Trophoblast cell (in vitro differentiated cells and primary cell): ENCODE data around the gene CRTAP.

Experiments used
- DNase-seq, 2 donors: peaks; one replicate each; pipeline ENCODE4 v3.0.0-alpha.2; 2016
- H2AFZ ChIP-seq: 2 replicates; pipeline ENCODE4 v1.6.1; 2013; ENCODE audit warnings: low read length, moderate library complexity, mild to moderate bottlenecking; ENCODE audit not compliant: insufficient read depth, poor library complexity
- H2AK5ac ChIP-seq: 2 replicates; pipeline ENCODE4 v1.6.1; 2013; ENCODE audit warnings: mild to moderate bottlenecking, low read length
- H2BK120ac ChIP-seq: 2 replicates; pipeline ENCODE4 v1.6.1; 2013; ENCODE audit warnings: low read length, mild to moderate bottlenecking, moderate library complexity; ENCODE audit not compliant: insufficient read depth, poor library complexity
- H2BK12ac ChIP-seq: 2 replicates; pipeline ENCODE4 v1.6.1; 2013; ENCODE audit warnings: mild to moderate bottlenecking, low read length, moderate library complexity
- H2BK5ac ChIP-seq: 2 replicates; pipeline ENCODE4 v1.6.1; 2013; ENCODE audit warnings: low read length, low read depth, moderate library complexity, mild to moderate bottlenecking; ENCODE audit not compliant: poor library complexity
- H3K14ac ChIP-seq: 2 replicates; pipeline ENCODE4 v1.6.1; 2013; ENCODE audit warnings: mild to moderate bottlenecking, low read length
- H3K18ac ChIP-seq: 2 replicates; pipeline ENCODE4 v1.6.1; 2013; ENCODE audit warnings: mild to moderate bottlenecking, low read length
- H3K23ac ChIP-seq: 2 replicates; pipeline ENCODE4 v1.6.1; 2013; ENCODE audit warnings: low read length
- H3K27ac ChIP-seq: 2 replicates; pipeline ENCODE4 v1.5.1; 2013; ENCODE audit warnings: low read depth, mild to moderate bottlenecking, inconsistent platforms, low read length, moderate library complexity
- H3K27me3 ChIP-seq: 2 replicates; pipeline ENCODE4 v1.6.1; 2013; ENCODE audit warnings: inconsistent platforms, mild to moderate bottlenecking, low read length, moderate library complexity; ENCODE audit not compliant: insufficient read depth
- H3K36me3 ChIP-seq, 2 experiments: 1 replicate in 1 of 2; 2 replicates in 1 of 2; pipeline ENCODE4 v1.6.1; 2013; ENCODE audit warnings: low read length in 2 of 2, mild to moderate bottlenecking in 2 of 2, moderate library complexity in 1 of 2; ENCODE audit not compliant: insufficient read depth in 2 of 2, control insufficient read depth in 1 of 2
- H3K4ac ChIP-seq: 2 replicates; pipeline ENCODE4 v1.6.1; 2013; ENCODE audit warnings: low read depth, mild to moderate bottlenecking, low read length, moderate library complexity
- H3K4me1 ChIP-seq, 2 experiments: 1 replicate in 1 of 2; 2 replicates in 1 of 2; pipeline ENCODE4 v1.6.1; 2013; ENCODE audit warnings: low read length in 2 of 2, mild to moderate bottlenecking in 2 of 2, moderate library complexity in 1 of 2; ENCODE audit not compliant: insufficient read depth in 2 of 2, control insufficient read depth in 1 of 2
- H3K4me2 ChIP-seq: 2 replicates; pipeline ENCODE4 v1.6.1; 2013; ENCODE audit warnings: inconsistent platforms, mild to moderate bottlenecking, low read length, moderate library complexity
- H3K4me3 ChIP-seq: 2 replicates; pipeline ENCODE4 v1.5.1; 2013; ENCODE audit warnings: mild to moderate bottlenecking, low read depth, low read length, inconsistent platforms
- H3K79me1 ChIP-seq: one replicate; pipeline ENCODE4 v1.6.1; 2013; ENCODE audit warnings: low read length
- H3K79me2 ChIP-seq: 2 replicates; pipeline ENCODE4 v1.6.1; 2013; ENCODE audit warnings: low read length, mild to moderate bottlenecking; ENCODE audit not compliant: control insufficient read depth, insufficient read depth, poor library complexity
- H3K9ac ChIP-seq: 2 replicates; pipeline ENCODE4 v1.6.1; 2013; ENCODE audit warnings: mild to moderate bottlenecking, low read length
- H3K9me3 ChIP-seq: 2 replicates; pipeline ENCODE4 v1.6.1; 2013; ENCODE audit warnings: low read depth, mild to moderate bottlenecking, control low read depth, inconsistent platforms, low read length; ENCODE audit not compliant: insufficient read depth
- H4K12ac ChIP-seq: 2 replicates; pipeline ENCODE4 v1.6.1; 2013; ENCODE audit warnings: low read depth, mild to moderate bottlenecking, low read length, moderate library complexity
- H4K8ac ChIP-seq: 2 replicates; pipeline ENCODE4 v1.6.1; 2013; ENCODE audit warnings: low read depth, mild to moderate bottlenecking, low read length, moderate library complexity
- H4K91ac ChIP-seq: one replicate; pipeline ENCODE4 v1.6.1; 2013; ENCODE audit warnings: low read depth, mild to moderate bottlenecking, low read length, moderate library complexity
- WGBS: extraction: QIAGEN DNeasy Blood & Tissue Kit; methylation state at CpG from one replicate; pipeline ENCODE4 v1.1.7; 2013; ENCODE audit warnings: missing lambda C conversion rate; ENCODE audit not compliant: insufficient read length, insufficient coverage; ENCODE audit errors: extremely low coverage; 5-methylcytosine and 5-hydroxymethylcytosine counted together

The CRTAP gene

DNA sequence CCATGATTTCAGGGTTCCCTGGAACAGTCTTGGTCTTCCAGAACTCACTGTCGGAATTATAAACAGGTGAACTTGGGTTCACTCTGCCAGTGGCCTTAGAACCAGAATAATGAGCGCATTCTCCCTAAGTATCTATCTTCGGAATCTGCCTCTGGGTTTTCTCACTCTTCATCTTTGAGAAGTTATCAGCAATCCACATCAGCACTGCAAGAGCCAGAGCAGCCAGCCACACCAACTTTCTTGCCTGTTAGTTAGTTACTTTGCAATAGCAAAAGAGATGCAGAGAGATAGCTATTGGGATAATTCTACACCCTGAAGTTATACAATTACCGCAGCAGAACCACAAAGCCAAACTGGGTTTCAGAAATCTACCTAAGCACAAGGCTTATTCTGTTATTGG is 42.6 kb upstream of the CRTAP start:
- Histone ChIP-seq H2BK120ac (no peak overlapping the region), H3K4me3 (no peak overlapping the region), H4K12ac (no peak overlapping the region), H3K79me1 (peaks cover 3% of the 10 kb centered on the region), H2BK5ac (no peak overlapping the region), H3K79me2 (no peaks in the 10 kb centered on the region), H3K27ac (peak overlapping the region; percentile 50), H3K18ac (no peak overlapping the region), H3K4me1 (peaks cover 20 to 28% of the 10 kb centered on the region in 2 experiments), H3K14ac (no peak overlapping the region), H4K8ac (no peak overlapping the region), H3K23ac (no peak overlapping the region), H2AK5ac (no peak overlapping the region), H3K4ac (no peak overlapping the region), H3K9me3 (no peaks in the 10 kb centered on the region), H4K91ac (no peak overlapping the region), H2AFZ (no peak overlapping the region), H3K36me3 (peaks cover 0 to 5% of the 10 kb centered on the region in 2 experiments), H2BK12ac (no peak overlapping the region), H3K4me2 (peak overlapping the region; percentile 27), H3K9ac (no peak overlapping the region), H3K27me3 (no peaks in the 10 kb centered on the region)
- peak; percentile 35 to 74 for DNase-seq
- WGBS = no CpG with 5 or more reads among the region's 4 CpGs

DNA sequence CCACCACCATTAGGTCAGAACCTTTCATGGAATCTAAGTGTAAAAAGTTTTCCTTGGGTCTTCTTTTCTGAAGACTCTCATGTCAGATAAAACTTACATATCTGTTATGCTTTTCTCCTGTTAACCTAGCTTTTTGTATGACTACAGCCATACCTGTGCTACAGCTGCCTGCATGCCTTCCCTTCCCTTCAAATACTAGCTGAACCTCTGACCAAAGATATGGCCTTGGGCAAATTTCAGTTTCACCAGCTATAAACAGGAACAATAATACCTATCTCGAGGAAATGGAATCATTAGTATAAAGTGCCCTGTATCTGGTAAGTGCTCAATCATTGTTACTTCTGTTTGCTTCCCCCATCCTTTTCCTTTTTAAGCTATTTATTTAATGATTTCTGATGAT is 41.9 kb upstream of the CRTAP start:
- Histone ChIP-seq H4K12ac (no peak overlapping the region), H3K4me2 (peak overlapping the region; percentile 1), H3K79me1 (peaks cover 3% of the 10 kb centered on the region), H2BK12ac (peak overlapping the region; percentile 39), H3K27me3 (no peaks in the 10 kb centered on the region), H2BK5ac (peak overlapping the region; percentile 15), H3K4me3 (no peak overlapping the region), H2AK5ac (peak overlapping the region; percentile 56), H4K91ac (peak overlapping the region; percentile 75), H2AFZ (no peak overlapping the region), H3K79me2 (no peaks in the 10 kb centered on the region), H3K4ac (no peak overlapping the region), H3K9me3 (no peaks in the 10 kb centered on the region), H3K36me3 (peaks cover 0 to 5% of the 10 kb centered on the region in 2 experiments), H3K14ac (peak overlapping the region; percentile 69), H4K8ac (no peak overlapping the region), H3K27ac (peak overlapping the region; percentile 50), H3K23ac (no peak overlapping the region), H3K4me1 (peaks cover 22 to 31% of the 10 kb centered on the region in 2 experiments), H3K9ac (no peak overlapping the region), H2BK120ac (peak overlapping the region; percentile 71), H3K18ac (no peak overlapping the region)
- no CpG with 5 or more reads among the region's 1 CpG for WGBS
- peak; percentile 67 to 85 for DNase-seq

GRCh38 chr3:33074217-33075067 is 39.4 kb upstream of the CRTAP start:
- H2BK120ac ChIP-seq = no peak overlapping the region
- no peak overlapping the region for H2AK5ac ChIP-seq
- no peaks in the 10 kb centered on the region for H3K27me3 ChIP-seq
- H3K14ac ChIP-seq = no peak overlapping the region
- H3K9me3 ChIP-seq = no peaks in the 10 kb centered on the region
- no peak overlapping the region for H2AFZ ChIP-seq
- no peak overlapping the region for H3K27ac ChIP-seq
- H2BK12ac ChIP-seq = no peak overlapping the region
- H3K4me1 ChIP-seq = peaks cover 16 to 23% of the 10 kb centered on the region in 2 experiments
- no peak overlapping the region for H3K4me2 ChIP-seq
- no peak overlapping the region for H3K18ac ChIP-seq
- peak; percentile 29 to 71 for DNase-seq
- H4K8ac ChIP-seq = no peak overlapping the region
- no peaks in the 10 kb centered on the region for H3K79me2 ChIP-seq
- H3K79me1 ChIP-seq = peaks cover 3% of the 10 kb centered on the region
- no peak overlapping the region for H3K9ac ChIP-seq
- no peak overlapping the region for H4K12ac ChIP-seq
- no peak overlapping the region for H3K4me3 ChIP-seq
- WGBS = no CpG with 5 or more reads among the region's 13 CpGs
- H4K91ac ChIP-seq = no peak overlapping the region
- no peak overlapping the region for H3K4ac ChIP-seq
- H3K36me3 ChIP-seq = peaks cover 0 to 2% of the 10 kb centered on the region in 2 experiments
- H2BK5ac ChIP-seq = no peak overlapping the region
- H3K23ac ChIP-seq = no peak overlapping the region

DNA sequence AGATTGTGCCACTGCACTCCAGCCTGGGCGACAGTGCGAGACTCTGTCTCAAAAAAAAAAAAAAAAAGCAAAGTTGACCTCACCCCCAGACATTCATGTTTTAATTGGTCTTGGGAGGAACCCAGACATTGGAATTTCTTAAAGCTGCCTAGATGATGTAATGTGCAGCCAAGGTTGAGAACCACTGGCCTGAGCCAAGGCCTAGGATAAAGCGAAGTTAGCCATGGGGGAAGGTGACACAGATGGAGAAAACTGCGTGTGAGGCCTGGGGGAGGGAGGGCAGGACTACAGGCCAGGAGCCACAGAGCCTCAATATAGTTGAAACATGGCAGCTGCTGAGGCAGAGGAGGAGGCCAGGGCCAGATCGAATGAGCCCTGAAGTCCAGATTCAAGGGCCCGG is 37.8 kb upstream of the CRTAP start:
- no peak overlapping the region for H3K14ac ChIP-seq
- no peaks in the 10 kb centered on the region for H3K79me2 ChIP-seq
- no peak overlapping the region for H3K4me2 ChIP-seq
- H2BK120ac ChIP-seq = no peak overlapping the region
- no peak overlapping the region for H3K9ac ChIP-seq
- H3K4ac ChIP-seq = no peak overlapping the region
- H3K36me3 ChIP-seq = peaks cover 0 to 2% of the 10 kb centered on the region in 2 experiments
- no peak overlapping the region for H2BK5ac ChIP-seq
- H3K79me1 ChIP-seq = peaks cover 3% of the 10 kb centered on the region
- no peaks in the 10 kb centered on the region for H3K27me3 ChIP-seq
- no peak overlapping the region for H2AK5ac ChIP-seq
- H2BK12ac ChIP-seq = no peak overlapping the region
- H4K8ac ChIP-seq = no peak overlapping the region
- no peak overlapping the region for H2AFZ ChIP-seq
- no peak overlapping the region for H3K27ac ChIP-seq
- H4K12ac ChIP-seq = no peak overlapping the region
- peaks cover 16 to 17% of the 10 kb centered on the region in 2 experiments for H3K4me1 ChIP-seq
- H4K91ac ChIP-seq = no peak overlapping the region
- H3K9me3 ChIP-seq = no peaks in the 10 kb centered on the region
- WGBS = no CpG with 5 or more reads among the region's 6 CpGs
- no peak overlapping the region for H3K23ac ChIP-seq
- H3K18ac ChIP-seq = no peak overlapping the region
- H3K4me3 ChIP-seq = no peak overlapping the region
- no peak for DNase-seq
